WTC11 (cell line): Measurements from ENCODE around the gene GABRB2. TPM values are rescaled to one million over a fixed set of nuclear protein-coding genes. Genes with fewer than 3 reads are reported as not detected.

Experiments used
- ATAC-seq: fragments of 200-7000 bp; cut with Tn5 transposase; 2 replicates; pipeline ENCODE4 v1.10.0; 2021; ENCODE audit warnings: mild to moderate bottlenecking, moderate library complexity
- CTCF ChIA-PET: fragments of 300-600 bp; sonication (Branson Sonifier 250); formaldehyde crosslinking; loops from one replicate; lab custom pipeline; 2021; ENCODE audit warnings: antibody characterized with exemption; lab: Charles Lee
- POLR2A ChIA-PET: fragments of 350-600 bp; sonication (Branson Sonifier 250); formaldehyde crosslinking; loops from one replicate; lab custom pipeline; 2021; ENCODE audit warnings: antibody characterized with exemption; lab: Charles Lee
- DNase-seq: peaks from one replicate; pipeline ENCODE4 v3.0.0; 2021; ENCODE audit warnings: low spot score
- H3K27ac Mint-ChIP-seq: 2 replicates; pipeline ENCODE4 v1.8.0; 2021; ENCODE audit warnings: mixed read lengths
- H3K27me3 Mint-ChIP-seq: 2 replicates; pipeline ENCODE4 v1.8.0; 2021; ENCODE audit warnings: low read depth, mild to moderate bottlenecking, moderate library complexity, mixed read lengths
- H3K36me3 Mint-ChIP-seq: 2 replicates; pipeline ENCODE4 v1.8.0; 2021; ENCODE audit warnings: mixed read lengths
- H3K4me1 Mint-ChIP-seq: 2 replicates; pipeline ENCODE4 v1.8.0; 2022; ENCODE audit warnings: mixed read lengths
- H3K4me3 Mint-ChIP-seq: 2 replicates; pipeline ENCODE4 v1.8.0; 2021; ENCODE audit warnings: mild to moderate bottlenecking, moderate library complexity, mixed read lengths
- H3K9me3 Mint-ChIP-seq: 2 replicates; pipeline ENCODE4 v1.8.0; 2021; ENCODE audit warnings: mixed read lengths
- ATF1 ChIP-seq: sonication (generic); formaldehyde crosslinking; IDR thresholded peaks from 2 replicates; pipeline ENCODE4 v1.8.1; 2023; ENCODE audit warnings: mild to moderate bottlenecking, moderate library complexity, missing genetic modification reagents
- ATF6 ChIP-seq: sonication (generic); formaldehyde crosslinking; IDR thresholded peaks from 2 replicates; pipeline ENCODE4 v1.8.1; 2023; ENCODE audit warnings: mild to moderate bottlenecking, missing genetic modification reagents
- E2F5 ChIP-seq: sonication (generic); formaldehyde crosslinking; IDR thresholded peaks from 2 replicates; pipeline ENCODE4 v1.8.1; 2022; ENCODE audit warnings: mild to moderate bottlenecking, moderate library complexity, missing genetic modification reagents
- ELF4 ChIP-seq: sonication (generic); formaldehyde crosslinking; IDR thresholded peaks from 2 replicates; pipeline ENCODE4 v1.8.1; 2022; ENCODE audit warnings: low read depth, mild to moderate bottlenecking, moderate library complexity, missing genetic modification reagents
- ESRRA ChIP-seq: sonication (generic); formaldehyde crosslinking; IDR thresholded peaks from 2 replicates; pipeline ENCODE4 v1.8.1; 2022; ENCODE audit warnings: mild to moderate bottlenecking, missing genetic modification reagents, borderline replicate concordance
- ETV6 ChIP-seq: sonication (generic); formaldehyde crosslinking; IDR thresholded peaks from 2 replicates; pipeline ENCODE4 v1.8.1; 2022; ENCODE audit warnings: mild to moderate bottlenecking, missing genetic modification reagents
- FOXJ3 ChIP-seq: sonication (generic); formaldehyde crosslinking; IDR thresholded peaks from 2 replicates; pipeline ENCODE4 v1.9.0; 2021; ENCODE audit warnings: missing genetic modification reagents, mild to moderate bottlenecking, borderline replicate concordance
- GTF2I ChIP-seq: fragments of 250-450 bp; sonication (Bioruptor Pico); conservative IDR thresholded peaks from 2 replicates; pipeline ENCODE4 v1.4.0; 2021; ENCODE audit warnings: mild to moderate bottlenecking
- JAZF1 ChIP-seq: fragments of 250-450 bp; sonication (Bioruptor Pico); IDR thresholded peaks from 2 replicates; pipeline ENCODE4 v1.9.0; 2021; ENCODE audit warnings: moderate library complexity, mild to moderate bottlenecking, inconsistent platforms
- KAT7 ChIP-seq: sonication (generic); formaldehyde crosslinking; IDR thresholded peaks from 2 replicates; pipeline ENCODE4 v1.8.1; 2023; ENCODE audit warnings: missing genetic modification reagents, mild to moderate bottlenecking, borderline replicate concordance
- MAX ChIP-seq: sonication (generic); formaldehyde crosslinking; IDR thresholded peaks from 2 replicates; pipeline ENCODE4 v1.8.0; 2022; ENCODE audit warnings: mild to moderate bottlenecking, missing genetic modification reagents
- NFATC4 ChIP-seq: fragments of 250-450 bp; sonication (Bioruptor Pico); IDR thresholded peaks from 2 replicates; pipeline ENCODE4 v1.9.0; 2021; ENCODE audit warnings: mild to moderate bottlenecking
- NR2C2 ChIP-seq: sonication (generic); formaldehyde crosslinking; IDR thresholded peaks from 2 replicates; pipeline ENCODE4 v1.8.0; 2022; ENCODE audit warnings: mild to moderate bottlenecking, missing genetic modification reagents
- NR3C1 ChIP-seq: sonication (generic); formaldehyde crosslinking; conservative IDR thresholded peaks from 2 replicates; pipeline ENCODE4 v1.8.1; 2023; ENCODE audit warnings: low read depth, mild to moderate bottlenecking, missing genetic modification reagents
- RELA ChIP-seq: sonication (generic); formaldehyde crosslinking; IDR thresholded peaks from 2 replicates; pipeline ENCODE4 v1.8.1; 2022; ENCODE audit warnings: missing genetic modification reagents, mild to moderate bottlenecking, borderline replicate concordance
- RORB ChIP-seq: fragments of 250-450 bp; sonication (Bioruptor Pico); IDR thresholded peaks from 2 replicates; pipeline ENCODE4 v1.9.0; 2021; ENCODE audit warnings: mild to moderate bottlenecking
- SMAD3 ChIP-seq: sonication (generic); formaldehyde crosslinking; IDR thresholded peaks from 2 replicates; pipeline ENCODE4 v1.8.0; 2022; ENCODE audit warnings: missing genetic modification reagents, mild to moderate bottlenecking, borderline replicate concordance
- ZNF121 ChIP-seq: sonication (generic); formaldehyde crosslinking; IDR thresholded peaks from 2 replicates; pipeline ENCODE4 v1.8.0; 2023; ENCODE audit warnings: missing genetic modification reagents
- ZNF219 ChIP-seq: sonication (generic); formaldehyde crosslinking; IDR thresholded peaks from 2 replicates; pipeline ENCODE4 v1.8.0; 2023; ENCODE audit warnings: missing genetic modification reagents, mild to moderate bottlenecking, borderline replicate concordance
- ZNF423 ChIP-seq: fragments of 250-450 bp; sonication (Bioruptor Pico); IDR thresholded peaks from 2 replicates; pipeline ENCODE4 v2.1.2; 2022; ENCODE audit warnings: mild to moderate bottlenecking, moderate library complexity
- total RNA-seq: library from RNA; stranded (reverse); gene quantifications from 3 replicates; pipeline ENCODE4 v1.2.3, GENCODE V29; 2021
- TF ChIP-seq, protein P1 (sequence below): sonication (generic); formaldehyde crosslinking; IDR thresholded peaks from 2 replicates; pipeline ENCODE4 v1.8.0; 2023; ENCODE audit warnings: mild to moderate bottlenecking, missing genetic modification reagents
- TF ChIP-seq, protein P2 (sequence below): sonication (generic); formaldehyde crosslinking; IDR thresholded peaks from 2 replicates; pipeline ENCODE4 v1.8.0; 2023; ENCODE audit warnings: missing genetic modification reagents, mild to moderate bottlenecking, borderline replicate concordance
- TF ChIP-seq, protein P3 (sequence below): fragments of 250-450 bp; sonication (Bioruptor Pico); IDR thresholded peaks from 2 replicates; pipeline ENCODE4 v1.9.0; 2021; ENCODE audit warnings: moderate library complexity, mild to moderate bottlenecking, inconsistent platforms, borderline replicate concordance

The GABRB2 gene
- total RNA-seq, 1 experiment from 2014 or later = 0.79 TPM

DNA sequence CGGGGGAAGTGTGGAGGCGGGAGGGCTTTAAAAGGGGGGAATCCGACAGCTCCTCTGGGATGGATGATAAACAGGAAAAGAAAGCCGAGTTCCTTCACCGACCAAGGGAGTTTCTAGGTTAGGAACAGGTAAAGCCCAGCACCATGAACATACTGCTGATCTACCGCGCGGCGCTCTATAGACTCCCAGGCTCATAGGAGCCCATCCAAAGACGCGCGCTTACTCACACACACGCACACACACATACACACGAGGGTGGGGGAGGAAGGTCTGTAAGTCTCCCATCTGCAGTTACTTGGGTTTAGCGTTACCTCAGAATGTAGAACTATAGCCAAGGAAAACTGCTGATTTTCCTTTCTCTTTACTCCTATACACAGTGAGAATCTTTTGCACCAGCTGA, 2.6 kb upstream of the GABRB2 start:
- Mint-ChIP-seq H3K36me3 (no peaks in the 10 kb centered on the region; the same call in 1 of the 2 replicates), H3K4me1 (peaks cover 27% of the 10 kb centered on the region), H3K4me3 (peak overlapping the region; percentile 73), H3K9me3 (peaks cover 16% of the 10 kb centered on the region), H3K27me3 (peaks cover 81% of the 10 kb centered on the region), H3K27ac (no peak overlapping the region)
- ChIA-PET CTCF (interaction anchor here (0.7 to 1.1 kb wide), 2 partner anchors 14 to 377 kb away, joined by 3 to 4 read pairs; no protein-coding TSS in a partner anchor), POLR2A (no interaction called here)
- TF ChIP-seq SMAD3 (CRISPR knock-in tag) (no peak), NR2C2 (CRISPR knock-in tag) (no peak), MAX (no peak), JAZF1 (CRISPR knock-in tag) (no peak), E2F5 (CRISPR knock-in tag) (no peak), ATF6 (CRISPR knock-in tag) (no peak), ETV6 (CRISPR knock-in tag) (no peak)
- TF ChIP-seq, protein P1, sequence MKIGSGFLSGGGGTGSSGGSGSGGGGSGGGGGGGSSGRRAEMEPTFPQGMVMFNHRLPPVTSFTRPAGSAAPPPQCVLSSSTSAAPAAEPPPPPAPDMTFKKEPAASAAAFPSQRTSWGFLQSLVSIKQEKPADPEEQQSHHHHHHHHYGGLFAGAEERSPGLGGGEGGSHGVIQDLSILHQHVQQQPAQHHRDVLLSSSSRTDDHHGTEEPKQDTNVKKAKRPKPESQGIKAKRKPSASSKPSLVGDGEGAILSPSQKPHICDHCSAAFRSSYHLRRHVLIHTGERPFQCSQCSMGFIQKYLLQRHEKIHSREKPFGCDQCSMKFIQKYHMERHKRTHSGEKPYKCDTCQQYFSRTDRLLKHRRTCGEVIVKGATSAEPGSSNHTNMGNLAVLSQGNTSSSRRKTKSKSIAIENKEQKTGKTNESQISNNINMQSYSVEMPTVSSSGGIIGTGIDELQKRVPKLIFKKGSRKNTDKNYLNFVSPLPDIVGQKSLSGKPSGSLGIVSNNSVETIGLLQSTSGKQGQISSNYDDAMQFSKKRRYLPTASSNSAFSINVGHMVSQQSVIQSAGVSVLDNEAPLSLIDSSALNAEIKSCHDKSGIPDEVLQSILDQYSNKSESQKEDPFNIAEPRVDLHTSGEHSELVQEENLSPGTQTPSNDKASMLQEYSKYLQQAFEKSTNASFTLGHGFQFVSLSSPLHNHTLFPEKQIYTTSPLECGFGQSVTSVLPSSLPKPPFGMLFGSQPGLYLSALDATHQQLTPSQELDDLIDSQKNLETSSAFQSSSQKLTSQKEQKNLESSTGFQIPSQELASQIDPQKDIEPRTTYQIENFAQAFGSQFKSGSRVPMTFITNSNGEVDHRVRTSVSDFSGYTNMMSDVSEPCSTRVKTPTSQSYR (CRISPR knock-in tag) = no peak
- TF ChIP-seq, protein P2, sequence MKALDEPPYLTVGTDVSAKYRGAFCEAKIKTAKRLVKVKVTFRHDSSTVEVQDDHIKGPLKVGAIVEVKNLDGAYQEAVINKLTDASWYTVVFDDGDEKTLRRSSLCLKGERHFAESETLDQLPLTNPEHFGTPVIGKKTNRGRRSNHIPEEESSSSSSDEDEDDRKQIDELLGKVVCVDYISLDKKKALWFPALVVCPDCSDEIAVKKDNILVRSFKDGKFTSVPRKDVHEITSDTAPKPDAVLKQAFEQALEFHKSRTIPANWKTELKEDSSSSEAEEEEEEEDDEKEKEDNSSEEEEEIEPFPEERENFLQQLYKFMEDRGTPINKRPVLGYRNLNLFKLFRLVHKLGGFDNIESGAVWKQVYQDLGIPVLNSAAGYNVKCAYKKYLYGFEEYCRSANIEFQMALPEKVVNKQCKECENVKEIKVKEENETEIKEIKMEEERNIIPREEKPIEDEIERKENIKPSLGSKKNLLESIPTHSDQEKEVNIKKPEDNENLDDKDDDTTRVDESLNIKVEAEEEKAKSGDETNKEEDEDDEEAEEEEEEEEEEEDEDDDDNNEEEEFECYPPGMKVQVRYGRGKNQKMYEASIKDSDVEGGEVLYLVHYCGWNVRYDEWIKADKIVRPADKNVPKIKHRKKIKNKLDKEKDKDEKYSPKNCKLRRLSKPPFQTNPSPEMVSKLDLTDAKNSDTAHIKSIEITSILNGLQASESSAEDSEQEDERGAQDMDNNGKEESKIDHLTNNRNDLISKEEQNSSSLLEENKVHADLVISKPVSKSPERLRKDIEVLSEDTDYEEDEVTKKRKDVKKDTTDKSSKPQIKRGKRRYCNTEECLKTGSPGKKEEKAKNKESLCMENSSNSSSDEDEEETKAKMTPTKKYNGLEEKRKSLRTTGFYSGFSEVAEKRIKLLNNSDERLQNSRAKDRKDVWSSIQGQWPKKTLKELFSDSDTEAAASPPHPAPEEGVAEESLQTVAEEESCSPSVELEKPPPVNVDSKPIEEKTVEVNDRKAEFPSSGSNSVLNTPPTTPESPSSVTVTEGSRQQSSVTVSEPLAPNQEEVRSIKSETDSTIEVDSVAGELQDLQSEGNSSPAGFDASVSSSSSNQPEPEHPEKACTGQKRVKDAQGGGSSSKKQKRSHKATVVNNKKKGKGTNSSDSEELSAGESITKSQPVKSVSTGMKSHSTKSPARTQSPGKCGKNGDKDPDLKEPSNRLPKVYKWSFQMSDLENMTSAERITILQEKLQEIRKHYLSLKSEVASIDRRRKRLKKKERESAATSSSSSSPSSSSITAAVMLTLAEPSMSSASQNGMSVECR (CRISPR knock-in tag) = no peak
- TF ChIP-seq, protein P3, sequence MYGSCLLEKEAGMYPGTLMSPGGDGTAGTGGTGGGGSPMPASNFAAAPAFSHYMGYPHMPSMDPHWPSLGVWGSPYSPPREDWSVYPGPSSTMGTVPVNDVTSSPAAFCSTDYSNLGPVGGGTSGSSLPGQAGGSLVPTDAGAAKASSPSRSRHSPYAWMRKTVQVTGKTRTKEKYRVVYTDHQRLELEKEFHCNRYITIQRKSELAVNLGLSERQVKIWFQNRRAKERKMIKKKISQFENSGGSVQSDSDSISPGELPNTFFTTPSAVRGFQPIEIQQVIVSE (CRISPR knock-in tag) = no peak
- DNase-seq = peak; percentile 25
- ATAC-seq = peak; percentile 59

DNA sequence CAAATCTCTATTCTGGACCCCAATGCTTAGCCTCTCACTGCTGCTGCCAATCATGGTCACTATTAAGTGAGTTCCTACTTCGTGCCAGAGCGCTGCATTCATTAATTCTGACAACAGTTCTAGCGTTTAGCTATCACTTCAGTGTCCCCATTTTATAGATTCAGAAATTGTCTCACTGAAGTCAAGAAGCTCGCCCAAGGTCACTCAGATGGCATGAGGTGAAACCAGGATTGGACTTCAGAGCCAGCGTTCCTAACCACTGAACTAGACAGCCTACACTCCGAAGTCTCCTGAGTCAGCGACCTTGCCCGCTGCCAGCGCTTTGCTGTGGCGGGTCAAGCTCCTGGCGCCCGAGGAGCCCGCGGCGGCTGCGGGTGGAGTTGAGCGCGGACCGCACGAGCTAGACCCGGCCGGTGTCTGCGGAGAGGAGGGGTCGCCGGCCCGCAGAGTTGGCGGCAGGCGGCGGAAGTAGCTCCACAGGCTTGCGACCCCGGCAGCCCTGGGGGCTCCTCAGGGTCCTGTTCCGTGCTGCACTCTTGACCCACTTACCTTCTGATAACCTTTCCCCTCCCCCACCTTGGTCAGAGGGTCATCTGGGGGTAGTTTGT, 2.1 kb upstream of the GABRB2 start:
- DNase-seq (peak; percentile 39), ATAC-seq (peak; percentile 37)
- H3K27me3 Mint-ChIP-seq = peaks cover 84% of the 10 kb centered on the region
- ChIA-PET CTCF (interaction anchor here (0.6 to 1.1 kb wide), 4 partner anchors 13 to 377 kb away, joined by 3 to 4 read pairs (median 4); no protein-coding TSS in a partner anchor), POLR2A (no interaction called here)
- peaks cover 11% of the 10 kb centered on the region for H3K9me3 Mint-ChIP-seq
- no peak overlapping the region for H3K27ac Mint-ChIP-seq
- H3K4me3 Mint-ChIP-seq = peak overlapping the region; percentile 73
- peaks cover 27% of the 10 kb centered on the region for H3K4me1 Mint-ChIP-seq
- no peaks in the 10 kb centered on the region; the same call in 1 of the 2 replicates for H3K36me3 Mint-ChIP-seq
- TF ChIP-seq GTF2I (CRISPR knock-in tag) (0 out of 2 replicates have a peak, but pooled peaks have one; percentile 1), ZNF423 (no peak), NR3C1 (CRISPR knock-in tag) (no peak), ELF4 (CRISPR knock-in tag) (no peak), KAT7 (no peak), ESRRA (CRISPR knock-in tag) (0 out of 2 replicates have a peak, but pooled peaks have one; percentile 14), ATF1 (CRISPR knock-in tag) (no peak), FOXJ3 (no peak), ZNF219 (CRISPR knock-in tag) (no peak), RORB (CRISPR knock-in tag) (no peak), RELA (CRISPR knock-in tag) (no peak), ZNF121 (no peak), ETV6 (CRISPR knock-in tag) (no peak), NR2C2 (CRISPR knock-in tag) (no peak), NFATC4 (no peak)
- TF ChIP-seq, protein P3 (CRISPR knock-in tag) = no peak
